A673 (cell line): ENCODE data around the gene MSH5. TPM values are rescaled to one million over a fixed set of nuclear protein-coding genes. Genes with fewer than 3 reads are reported as not detected.

Experiments used
- BruUV-seq: library from RNA; stranded (reverse); fragments of 400-500 nt; replicated peaks from 2 replicates; lab custom pipeline; 2021; lab: Mats Ljungman, UMichigan
- CTCF ChIA-PET: fragments of 300-600 bp; sonication (Branson Sonifier 250); formaldehyde crosslinking; loops from one replicate; lab custom pipeline; 2022; ENCODE audit warnings: antibody characterized with exemption; lab: Charles Lee
- POLR2A ChIA-PET: fragments of 300-600 bp; sonication (Branson Sonifier 250); formaldehyde crosslinking; loops from one replicate; lab custom pipeline; 2022; ENCODE audit warnings: antibody characterized with exemption; ENCODE audit not compliant: low non-redundant PET; lab: Charles Lee
- DNase-seq: peaks from one replicate; pipeline ENCODE4 v3.0.0-alpha.2; 2015; ENCODE audit warnings: low spot score
- H3K27ac ChIP-seq: fragments of 200-600 bp; sonication (generic); 2 replicates; pipeline ENCODE4 v1.5.1; 2016; ENCODE audit warnings: mixed run types, low read depth, mild to moderate bottlenecking, mixed read lengths, antibody characterized with exemption, low read length; ENCODE audit not compliant: poor library complexity, severe bottlenecking
- H3K27me3 ChIP-seq: fragments of 200-600 bp; sonication (generic); replicated peaks from 2 replicates; pipeline ENCODE4 v1.6.1; 2017; ENCODE audit warnings: mixed run types, low read depth, mild to moderate bottlenecking, mixed read lengths, antibody characterized with exemption, low read length; ENCODE audit not compliant: insufficient read depth, poor library complexity
- H3K36me3 ChIP-seq: fragments of 200-600 bp; sonication (generic); 2 replicates; pipeline ENCODE4 v1.6.1; 2016; ENCODE audit warnings: mixed run types, mild to moderate bottlenecking, mixed read lengths, antibody characterized with exemption, low read length; ENCODE audit not compliant: insufficient read depth, poor library complexity, severe bottlenecking
- H3K4me1 ChIP-seq: fragments of 200-600 bp; sonication (generic); 2 replicates; pipeline ENCODE4 v1.6.1; 2017; ENCODE audit warnings: mixed run types, mild to moderate bottlenecking, mixed read lengths, antibody characterized with exemption, low read length; ENCODE audit not compliant: insufficient read depth, poor library complexity, severe bottlenecking
- H3K4me3 ChIP-seq: fragments of 200-600 bp; sonication (generic); 2 replicates; pipeline ENCODE4 v1.5.1; 2016; ENCODE audit warnings: low read depth, mixed run types, mild to moderate bottlenecking, mixed read lengths, low read length; ENCODE audit not compliant: poor library complexity, severe bottlenecking
- H3K9me3 ChIP-seq: fragments of 200-600 bp; sonication (generic); 2 replicates; pipeline ENCODE4 v1.6.1; 2016; ENCODE audit warnings: mixed run types, low read depth, mild to moderate bottlenecking, mixed read lengths, antibody characterized with exemption, low read length; ENCODE audit not compliant: poor library complexity, severe bottlenecking
- CTCF ChIP-seq: fragments of 300-800, 200-600 bp; sonication (generic); conservative IDR thresholded peaks from 2 replicates; pipeline ENCODE4 v1.5.1; 2017; ENCODE audit warnings: low read depth, mild to moderate bottlenecking, antibody characterized with exemption, low read length, moderate library complexity, mixed read lengths
- EZH2 ChIP-seq: fragments of 200-600 bp; sonication (generic); IDR thresholded peaks from 2 replicates; pipeline ENCODE4 v1.6.1; 2017; ENCODE audit warnings: borderline replicate concordance, low read depth, mild to moderate bottlenecking, mixed read lengths, antibody characterized with exemption, low read length; ENCODE audit not compliant: poor library complexity, severe bottlenecking
- intact Hi-C: fragments of 100-400 bp; cut with micrococcal nuclease; formaldehyde crosslinking; loops from one replicate; pipeline ENCODE4 v1.10.0; 2022; ENCODE audit not compliant: unreplicated experiment
- total RNA-seq: library from RNA; stranded (reverse); gene quantifications from 2 replicates; pipeline ENCODE4 v1.2.3, GENCODE V29; 2021

Gene MSH5
- total RNA-seq, 1 experiment from 2014 or later: 76.4 TPM

DNA sequence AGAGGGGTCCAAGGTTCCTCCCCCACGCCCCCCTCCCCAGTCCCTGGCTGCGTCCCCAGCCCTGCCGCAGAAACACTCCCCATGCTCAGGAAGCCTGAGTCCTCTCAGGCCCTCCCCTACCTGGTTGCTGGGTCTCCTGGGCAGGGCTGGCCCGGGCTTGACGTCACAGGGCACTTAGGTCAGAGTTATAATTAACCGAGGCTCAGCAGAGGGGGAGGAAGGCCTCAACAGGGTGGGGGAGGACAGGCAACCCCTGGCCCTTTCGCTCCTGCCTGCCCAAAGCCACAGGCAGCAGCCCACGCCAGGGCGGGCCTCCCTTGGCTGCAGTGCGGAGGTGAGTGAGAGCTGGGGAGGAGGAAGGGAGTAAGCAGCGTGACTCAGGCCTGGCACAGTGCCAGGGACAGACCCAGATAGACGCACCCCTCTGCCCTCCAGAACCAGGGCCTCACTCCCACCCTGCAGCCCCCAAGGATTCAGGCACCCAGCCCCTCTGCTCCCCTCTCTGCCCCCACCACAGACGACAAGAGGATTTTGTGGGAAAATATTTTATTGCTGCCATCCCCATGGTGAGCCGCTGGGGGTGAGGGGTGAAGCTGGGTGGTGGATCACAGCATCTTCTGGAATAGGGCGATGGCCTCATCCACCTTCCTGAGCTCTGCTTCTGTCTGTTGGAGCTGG is 37.3 kb downstream of the MSH5 start, which contains the start of gene VWA7:
Gene VWA7 (minus strand): TSS at position 340 of the 678 bp plus-strand sequence. CDS start 549 bp downstream, outside the sequence.
- TF ChIP-seq CTCF (no peak), EZH2 (no peak)
- Histone ChIP-seq H3K9me3 (no peaks in the 10 kb centered on the region), H3K27ac (peak within 1 kb of the TSS; percentile 47), H3K4me3 (no peak within 1 kb of the TSS), H3K36me3 (peaks cover 42% of the 10 kb centered on the region), H3K4me1 (peaks cover 11% of the 10 kb centered on the region), H3K27me3 (no peaks in the 10 kb centered on the region)
- intact Hi-C loops: no loop called here
- POLR2A ChIA-PET: no interaction called here
- BruUV-seq: no TSS peak
- CTCF ChIA-PET: interaction anchor here (0.6 kb wide), 1 partner anchor 65 kb away, joined by 3 read pairs; no protein-coding TSS in a partner anchor
- DNase-seq: peak; percentile 59

- BruUV-seq: no TSS peak
- H3K27me3 ChIP-seq: no peaks in the 10 kb centered on the region
- H3K36me3 ChIP-seq: peaks cover 48% of the 10 kb centered on the region
- DNase-seq: no peak
- POLR2A ChIA-PET: no interaction called here
- CTCF ChIA-PET: interaction anchor here (0.6 kb wide), 1 partner anchor 64 kb away, joined by 3 read pairs; no protein-coding TSS in a partner anchor
- no peaks in the 10 kb centered on the region for H3K9me3 ChIP-seq
- no peak overlapping the region for H3K4me3 ChIP-seq
- no peak overlapping the region for H3K27ac ChIP-seq
- intact Hi-C loops: no loop called here
- TF ChIP-seq CTCF (no peak), EZH2 (no peak)
- H3K4me1 ChIP-seq: peaks cover 11% of the 10 kb centered on the region
Measured at GRCh38 chr6:31777667-31778050, 37.9 kb downstream of the MSH5 start.

DNA sequence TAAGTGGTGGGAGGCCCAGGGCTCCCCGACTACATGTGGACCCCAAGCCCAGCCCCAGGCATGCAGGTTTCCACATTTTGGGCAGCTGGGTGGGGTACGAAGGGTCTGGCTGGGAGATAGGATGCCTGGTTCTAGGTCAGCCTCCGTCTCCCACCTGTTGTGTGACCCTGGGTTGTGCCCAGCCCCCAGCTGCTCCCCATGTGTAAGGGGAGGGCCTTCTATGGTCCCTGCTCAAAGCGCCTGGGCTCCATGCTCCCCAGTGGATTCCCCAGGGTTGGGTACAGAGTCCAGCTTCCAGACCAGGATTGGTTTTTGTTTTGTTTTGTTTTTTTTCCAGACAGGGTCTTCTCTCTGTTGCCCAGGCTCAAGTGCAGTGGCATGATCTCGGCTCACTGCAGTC is 38.4 kb downstream of the MSH5 start:
- no peaks in the 10 kb centered on the region for H3K9me3 ChIP-seq
- no peak for TF ChIP-seq CTCF
- TF ChIP-seq EZH2: no peak
- H3K36me3 ChIP-seq: peaks cover 52% of the 10 kb centered on the region
- H3K27ac ChIP-seq: no peak overlapping the region
- no TSS peak for BruUV-seq
- H3K4me3 ChIP-seq: no peak overlapping the region
- H3K4me1 ChIP-seq: peaks cover 11% of the 10 kb centered on the region
- DNase-seq: no peak
- ChIA-PET CTCF (interaction anchor here (0.6 kb wide), 1 partner anchor 64 kb away, joined by 3 read pairs; no protein-coding TSS in a partner anchor), POLR2A (no interaction called here)
- intact Hi-C loops: no loop called here
- H3K27me3 ChIP-seq: no peaks in the 10 kb centered on the region
